T-helper 17 cell (primary cell): ENCODE results near the gene SLC35B2. TPM values are rescaled to one million over a fixed set of nuclear protein-coding genes. Genes with fewer than 3 reads are reported as not detected.
A peak's percentile ranks its signal among the peaks of the same experiment; 100 is the strongest.

Experiments used
- ATAC-seq: fragments of 150-1000 bp; cut with Tn5 transposase; 2 replicates; pipeline ENCODE4 v1.10.0; 2021; ENCODE audit warnings: mild to moderate bottlenecking, moderate library complexity
- DNase-seq, 3 donors: peaks; one replicate each; pipeline versions ENCODE4 v3.0.0 to v3.0.0-alpha.2; 2020 to 2021
- H3K9me3 ChIP-seq: one replicate; pipeline ENCODE4 v1.7.0; 2013; ENCODE audit warnings: low read length, mild to moderate bottlenecking; ENCODE audit not compliant: control insufficient read depth, poor library complexity, severe bottlenecking
- H3K27ac Mint-ChIP-seq: one replicate; pipeline ENCODE4 v1.8.0; 2022; ENCODE audit warnings: mild to moderate bottlenecking, moderate library complexity, mixed read lengths
- H3K27me3 Mint-ChIP-seq: one replicate; pipeline ENCODE4 v1.8.0; 2022; ENCODE audit warnings: mixed read lengths
- H3K36me3 Mint-ChIP-seq: one replicate; pipeline ENCODE4 v1.8.0; 2022; ENCODE audit warnings: low read depth, mixed read lengths
- H3K4me1 Mint-ChIP-seq: one replicate; pipeline ENCODE4 v1.8.0; 2022; ENCODE audit warnings: mild to moderate bottlenecking, mixed read lengths
- H3K4me3 Mint-ChIP-seq: one replicate; pipeline ENCODE4 v1.8.0; 2022; ENCODE audit warnings: mild to moderate bottlenecking, moderate library complexity, mixed read lengths
- total RNA-seq, 4 donors: library from RNA in 2 of 4; stranded (reverse) in 2 of 4; gene quantifications; one replicate each; pipeline ENCODE4 v1.2.3 and lab custom pipeline; 2022 to 2026

Gene SLC35B2
- total RNA-seq, 2 donors from 2014 or later: 14.7 to 15.2 TPM

DNA sequence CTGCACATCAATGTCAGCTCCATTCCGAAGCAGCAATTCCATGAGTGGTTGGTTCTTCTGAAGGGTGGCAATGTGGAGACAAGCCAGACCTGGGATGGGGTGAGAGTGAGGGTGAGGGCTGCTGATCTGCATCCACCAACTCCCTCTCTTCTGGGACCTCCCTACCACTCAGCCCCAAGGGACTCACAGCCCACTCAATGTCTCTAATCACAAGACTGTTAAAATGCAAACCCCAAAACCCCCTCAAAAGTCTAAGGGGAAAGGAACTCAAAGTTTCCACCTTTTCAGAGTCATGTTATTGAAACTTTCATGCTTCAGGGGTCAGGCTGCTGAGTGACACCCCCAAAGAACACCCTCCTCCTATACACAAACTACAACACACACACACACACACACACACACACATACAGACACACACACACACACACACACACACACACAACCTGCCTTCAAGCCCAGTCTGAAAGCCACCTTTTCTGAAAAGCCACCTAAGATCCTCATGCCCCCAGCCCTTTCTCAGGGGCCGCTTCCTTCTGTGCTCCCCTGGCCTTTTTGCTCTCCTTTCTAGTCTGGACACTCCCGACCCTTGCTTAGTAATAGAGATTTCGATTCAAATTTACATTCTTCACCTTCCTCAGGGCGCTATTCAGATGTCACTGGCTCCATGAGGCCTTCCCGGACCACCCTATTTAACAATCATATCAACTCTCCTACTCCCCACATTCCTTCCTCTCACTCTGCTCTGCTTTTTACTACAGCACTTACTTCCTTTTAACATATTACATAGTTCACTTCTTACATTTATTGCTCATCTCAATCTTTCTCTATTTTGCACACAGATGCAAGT lies 3.3 kb upstream of the SLC35B2 start:
- no peaks in the 10 kb centered on the region for H3K27me3 Mint-ChIP-seq
- H3K9me3 ChIP-seq: no peaks in the 10 kb centered on the region
- DNase-seq (no peak), ATAC-seq (no peak)
- H3K4me1 Mint-ChIP-seq: peaks cover 56% of the 10 kb centered on the region
- peaks cover 10% of the 10 kb centered on the region for H3K36me3 Mint-ChIP-seq
- H3K4me3 Mint-ChIP-seq: peak overlapping the region; percentile 71
- peak overlapping the region; percentile 98 for H3K27ac Mint-ChIP-seq

DNA sequence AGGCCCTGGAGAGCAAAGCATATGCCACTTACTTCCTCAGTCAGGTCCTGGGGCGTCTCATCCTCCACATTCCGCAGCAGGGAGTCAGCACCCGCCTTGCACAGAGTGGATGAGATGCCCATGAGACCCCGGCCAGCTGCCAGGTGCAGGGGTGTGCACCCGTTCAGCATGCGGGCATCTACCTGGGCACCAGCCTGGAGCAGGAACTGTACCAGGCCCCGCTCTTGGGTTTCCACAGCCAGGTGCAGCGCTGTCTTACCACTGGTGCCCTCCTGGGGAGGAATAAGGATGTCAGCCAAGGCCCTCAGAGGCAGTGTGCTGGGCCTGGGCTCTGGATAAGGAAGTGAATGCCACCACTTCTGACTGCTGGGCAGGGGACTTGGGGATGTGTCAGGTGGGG lies 2.7 kb upstream of the SLC35B2 start:
- no peaks in the 10 kb centered on the region for H3K27me3 Mint-ChIP-seq
- peak overlapping the region; percentile 98 for H3K27ac Mint-ChIP-seq
- peak overlapping the region; percentile 25 for H3K4me3 Mint-ChIP-seq
- no peak for ATAC-seq
- peaks cover 61% of the 10 kb centered on the region for H3K4me1 Mint-ChIP-seq
- no peak for DNase-seq
- no peaks in the 10 kb centered on the region for H3K9me3 ChIP-seq
- H3K36me3 Mint-ChIP-seq: peaks cover 10% of the 10 kb centered on the region

DNA sequence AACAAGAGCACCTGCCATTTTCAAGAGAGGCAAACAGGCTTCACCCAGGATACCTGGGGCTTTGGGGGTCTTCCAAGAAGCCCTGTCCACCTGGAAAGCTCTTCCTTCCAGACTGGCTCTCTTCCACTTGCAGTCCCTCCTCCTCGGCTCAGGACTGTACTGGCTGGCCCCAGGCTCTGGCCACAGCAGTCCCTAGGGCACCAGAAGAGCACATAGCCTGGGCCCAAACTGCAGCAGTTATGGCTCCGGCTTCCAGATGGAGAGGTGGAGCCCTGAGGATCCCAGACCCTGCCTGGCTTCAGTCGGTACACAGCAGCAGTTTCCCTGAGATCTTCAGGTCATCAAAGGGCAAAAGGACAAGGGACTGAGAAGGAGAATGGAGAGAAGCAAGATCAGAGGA lies 1.6 kb upstream of the SLC35B2 start:
- H3K4me3 Mint-ChIP-seq: peak overlapping the region; percentile 92
- H3K36me3 Mint-ChIP-seq: peaks cover 13% of the 10 kb centered on the region
- peak overlapping the region; percentile 98 for H3K27ac Mint-ChIP-seq
- no peaks in the 10 kb centered on the region for H3K9me3 ChIP-seq
- H3K27me3 Mint-ChIP-seq: no peaks in the 10 kb centered on the region
- ATAC-seq (no peak), DNase-seq (no peak)
- H3K4me1 Mint-ChIP-seq: peaks cover 62% of the 10 kb centered on the region

DNA sequence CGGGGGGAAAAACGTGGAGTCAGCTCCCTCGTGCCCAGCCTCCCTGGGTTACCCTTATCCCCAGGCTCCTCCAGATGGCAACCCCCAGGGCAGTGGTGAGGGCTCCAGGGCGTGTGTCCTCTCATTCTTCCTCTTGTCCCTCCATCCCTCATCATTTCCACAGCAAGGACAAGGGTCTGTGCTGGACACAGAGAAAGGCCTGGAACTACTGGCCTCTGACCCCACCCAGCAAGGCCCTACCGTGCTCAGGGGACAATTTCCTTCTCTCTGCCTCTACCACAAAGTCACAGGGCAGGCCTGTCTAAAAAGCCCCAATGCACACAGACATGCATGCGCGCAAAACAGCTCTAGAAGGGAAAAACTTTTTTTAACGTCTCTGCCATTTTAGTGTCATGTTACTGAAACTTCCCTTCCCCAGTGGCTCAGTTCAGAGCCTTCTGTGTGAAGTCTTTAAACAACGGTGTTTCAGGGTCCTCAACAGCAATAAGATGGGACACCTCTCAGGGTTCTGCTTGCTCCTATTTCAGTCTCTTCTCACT lies 1.1 kb upstream of the SLC35B2 start:
- Mint-ChIP-seq H3K4me3 (peak overlapping the region; percentile 92), H3K27me3 (no peaks in the 10 kb centered on the region), H3K36me3 (peaks cover 13% of the 10 kb centered on the region), H3K4me1 (peaks cover 59% of the 10 kb centered on the region), H3K27ac (peak overlapping the region; percentile 98)
- no peaks in the 10 kb centered on the region for H3K9me3 ChIP-seq
- ATAC-seq (no peak), DNase-seq (no peak)

DNA sequence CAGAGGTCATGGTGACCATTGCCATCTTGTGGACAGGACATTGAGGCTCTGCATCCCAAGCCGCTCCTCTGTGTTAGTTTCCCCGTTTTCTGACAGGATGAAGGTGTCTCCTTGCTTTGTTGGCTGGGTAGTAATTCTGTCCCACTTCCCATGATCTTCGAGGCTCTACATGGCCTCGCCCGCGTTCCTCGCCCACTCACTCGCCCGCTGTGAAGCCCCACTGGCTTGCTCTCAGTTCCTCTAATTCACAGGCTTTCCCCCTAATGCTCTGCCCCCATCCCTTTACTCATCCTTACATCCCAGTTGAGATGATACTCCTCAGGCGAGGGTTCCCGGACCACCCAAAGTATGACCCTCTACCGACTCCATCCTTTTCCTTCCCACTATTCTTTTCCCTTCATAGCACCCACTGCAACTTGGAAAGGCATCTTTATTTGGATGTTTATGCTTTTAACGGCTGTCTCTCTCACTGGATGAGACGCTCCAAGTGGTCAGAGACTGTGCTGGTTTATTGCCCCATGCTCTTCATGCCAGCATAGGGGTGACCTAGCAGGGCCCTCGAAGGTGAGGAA lies 511 bp upstream of the SLC35B2 start:
- H3K36me3 Mint-ChIP-seq: peaks cover 13% of the 10 kb centered on the region
- H3K27ac Mint-ChIP-seq: peak overlapping the region; percentile 98
- H3K4me3 Mint-ChIP-seq: peak overlapping the region; percentile 92
- H3K27me3 Mint-ChIP-seq: no peaks in the 10 kb centered on the region
- DNase-seq (no peak), ATAC-seq (peak; percentile 7)
- H3K4me1 Mint-ChIP-seq: peaks cover 58% of the 10 kb centered on the region
- H3K9me3 ChIP-seq: no peaks in the 10 kb centered on the region

DNA sequence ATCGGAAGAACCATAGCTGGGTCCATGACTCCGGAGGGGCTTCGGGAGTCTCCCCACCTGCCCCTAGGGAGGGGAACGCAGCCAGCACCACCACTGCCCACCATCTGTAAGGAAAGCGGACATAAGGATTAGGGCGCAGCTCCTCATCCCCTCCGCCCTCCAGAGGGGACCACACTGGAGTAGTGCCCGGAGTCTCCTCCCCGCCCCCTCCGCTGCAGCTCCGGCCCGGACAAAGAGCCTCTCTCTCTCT lies 628 bp downstream of the SLC35B2 start:
- Mint-ChIP-seq H3K36me3 (peaks cover 13% of the 10 kb centered on the region), H3K4me3 (peak overlapping the region; percentile 94), H3K4me1 (peaks cover 57% of the 10 kb centered on the region), H3K27me3 (no peaks in the 10 kb centered on the region), H3K27ac (peak overlapping the region; percentile 98)
- H3K9me3 ChIP-seq: no peaks in the 10 kb centered on the region
- no peak for ATAC-seq
- no peak for DNase-seq

DNA sequence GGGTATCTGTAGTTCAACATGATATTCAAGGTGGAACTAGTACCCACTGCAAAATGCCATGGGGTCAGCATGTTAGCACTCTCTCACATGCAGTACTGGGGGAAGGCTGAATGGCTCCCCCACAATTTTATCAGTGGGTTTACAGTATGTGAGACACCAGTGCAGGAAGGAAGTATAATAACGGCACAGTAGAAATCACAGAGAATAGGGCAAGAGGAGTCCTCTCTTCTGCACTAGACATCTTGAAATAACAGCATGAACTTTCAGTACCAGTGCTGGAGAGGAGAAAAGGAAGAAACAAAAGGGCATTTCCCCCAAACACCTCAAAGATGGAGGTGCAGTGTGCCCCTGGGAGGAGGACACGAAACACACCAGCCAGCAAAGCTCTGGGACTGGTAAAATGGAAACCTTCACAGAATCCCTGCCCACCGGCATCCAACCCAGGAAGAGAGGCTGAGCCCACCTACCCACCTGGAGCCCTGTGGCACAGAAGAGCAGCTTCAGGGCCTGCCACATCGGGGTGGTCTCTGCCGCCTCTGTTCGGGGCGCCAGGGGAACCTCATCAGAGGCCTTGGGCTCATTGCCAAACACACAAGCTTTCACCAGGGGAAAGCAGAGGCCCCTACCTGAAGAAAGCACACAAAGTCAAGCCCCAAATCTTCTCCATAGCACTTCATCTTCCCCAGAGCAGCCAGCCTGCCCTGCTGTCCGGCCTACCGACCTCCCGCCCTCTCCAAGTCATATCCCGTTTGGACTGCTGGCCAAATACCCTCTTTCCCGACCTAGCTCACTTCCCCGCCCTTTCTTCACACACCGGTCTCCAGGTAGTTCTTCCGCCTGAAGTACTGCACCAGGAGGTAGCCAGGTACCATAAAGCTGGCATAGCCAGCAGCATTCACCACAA lies 1.2 kb downstream of the SLC35B2 start:
- Mint-ChIP-seq H3K4me3 (peak overlapping the region; percentile 94), H3K36me3 (peaks cover 12% of the 10 kb centered on the region), H3K27ac (peak overlapping the region; percentile 98), H3K27me3 (no peaks in the 10 kb centered on the region), H3K4me1 (peaks cover 58% of the 10 kb centered on the region)
- ATAC-seq: peak; percentile 17
- no peaks in the 10 kb centered on the region for H3K9me3 ChIP-seq
- no peak for DNase-seq

DNA sequence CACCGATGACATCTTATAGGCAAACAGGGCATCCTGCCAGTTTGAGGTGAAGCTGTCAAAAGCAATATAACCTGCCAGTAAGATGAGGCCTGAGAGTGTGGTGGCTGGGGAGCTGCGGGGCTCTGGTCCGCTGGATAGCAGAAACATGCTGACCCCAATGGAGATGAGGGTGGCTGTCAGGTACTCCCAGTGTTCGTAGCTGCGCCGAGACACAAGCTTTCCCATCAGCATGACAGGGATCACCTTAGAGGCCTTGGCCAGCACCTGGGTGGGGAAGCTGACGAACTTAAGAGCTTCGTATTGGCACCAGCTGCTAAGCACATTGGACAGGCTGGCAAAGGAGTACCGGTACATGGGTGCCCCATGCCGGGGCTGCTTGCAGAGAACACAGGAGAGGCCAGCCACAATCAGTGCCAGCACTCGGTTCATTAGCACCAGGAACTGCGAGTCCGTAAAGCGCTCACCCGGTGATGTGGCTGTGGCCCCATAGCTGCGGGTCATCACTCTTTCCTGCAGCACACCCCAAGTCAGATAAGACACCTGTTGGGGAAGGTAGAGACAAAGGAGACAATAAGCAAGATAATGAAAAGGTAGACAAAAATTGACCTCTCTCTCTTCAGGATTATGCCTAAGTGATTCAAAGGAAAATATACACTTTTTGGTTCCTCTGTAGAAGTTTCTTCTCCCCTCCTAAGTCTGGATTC lies 2.1 kb downstream of the SLC35B2 start:
- DNase-seq: no peak
- peaks cover 59% of the 10 kb centered on the region for H3K4me1 Mint-ChIP-seq
- no peak for ATAC-seq
- H3K36me3 Mint-ChIP-seq: peaks cover 7% of the 10 kb centered on the region
- peak overlapping the region; percentile 94 for H3K4me3 Mint-ChIP-seq
- peak overlapping the region; percentile 98 for H3K27ac Mint-ChIP-seq
- H3K27me3 Mint-ChIP-seq: no peaks in the 10 kb centered on the region
- H3K9me3 ChIP-seq: no peaks in the 10 kb centered on the region

DNA sequence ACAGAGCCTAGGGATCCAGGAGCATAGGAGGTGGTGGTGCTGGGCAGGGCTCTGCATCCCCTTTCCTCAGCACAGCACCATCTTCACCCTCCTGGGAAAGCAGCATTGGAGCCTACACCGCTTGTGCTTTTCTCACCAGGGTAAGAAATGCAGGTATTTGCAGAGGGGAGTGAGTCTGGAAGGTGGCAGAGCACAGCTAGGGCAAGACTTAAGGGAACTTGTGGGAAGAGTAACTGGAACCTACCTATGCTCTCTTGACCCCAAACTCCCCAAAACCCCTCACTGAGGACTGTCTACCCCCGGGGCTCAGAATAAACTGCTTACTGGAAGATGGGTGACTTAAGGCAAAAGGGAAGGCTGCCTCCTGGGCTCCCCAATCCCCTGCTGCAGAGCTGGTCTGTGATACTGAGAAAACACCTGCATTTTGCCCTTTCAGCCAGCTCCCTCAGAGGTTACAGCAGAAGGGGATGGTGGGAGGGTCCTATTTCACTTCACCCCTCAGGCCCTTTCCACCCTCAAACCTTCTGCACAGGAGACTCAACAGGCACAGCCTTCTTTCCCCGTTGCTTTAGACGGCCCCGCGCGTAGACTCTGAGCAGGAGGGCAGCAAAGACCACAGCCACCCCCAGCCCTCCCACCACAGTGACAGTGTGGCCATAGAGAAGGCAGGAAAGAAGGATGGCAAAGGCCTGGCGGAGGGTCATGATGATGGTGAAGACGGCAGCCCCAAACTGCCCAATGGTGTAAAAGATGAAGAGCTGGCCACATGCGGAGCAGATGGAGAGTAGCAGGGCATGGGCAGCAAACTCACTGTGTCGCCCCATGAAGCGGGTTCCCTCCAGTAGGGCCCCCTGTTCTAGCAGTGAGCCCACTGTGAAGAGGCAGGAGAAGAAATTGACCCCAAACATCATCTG lies 2.9 kb downstream of the SLC35B2 start:
- no peaks in the 10 kb centered on the region for H3K27me3 Mint-ChIP-seq
- ATAC-seq: no peak
- H3K4me1 Mint-ChIP-seq: peaks cover 67% of the 10 kb centered on the region
- peak overlapping the region; percentile 98 for H3K27ac Mint-ChIP-seq
- peaks cover 12% of the 10 kb centered on the region for H3K36me3 Mint-ChIP-seq
- H3K9me3 ChIP-seq: no peaks in the 10 kb centered on the region
- peak overlapping the region; percentile 94 for H3K4me3 Mint-ChIP-seq
- no peak for DNase-seq

DNA sequence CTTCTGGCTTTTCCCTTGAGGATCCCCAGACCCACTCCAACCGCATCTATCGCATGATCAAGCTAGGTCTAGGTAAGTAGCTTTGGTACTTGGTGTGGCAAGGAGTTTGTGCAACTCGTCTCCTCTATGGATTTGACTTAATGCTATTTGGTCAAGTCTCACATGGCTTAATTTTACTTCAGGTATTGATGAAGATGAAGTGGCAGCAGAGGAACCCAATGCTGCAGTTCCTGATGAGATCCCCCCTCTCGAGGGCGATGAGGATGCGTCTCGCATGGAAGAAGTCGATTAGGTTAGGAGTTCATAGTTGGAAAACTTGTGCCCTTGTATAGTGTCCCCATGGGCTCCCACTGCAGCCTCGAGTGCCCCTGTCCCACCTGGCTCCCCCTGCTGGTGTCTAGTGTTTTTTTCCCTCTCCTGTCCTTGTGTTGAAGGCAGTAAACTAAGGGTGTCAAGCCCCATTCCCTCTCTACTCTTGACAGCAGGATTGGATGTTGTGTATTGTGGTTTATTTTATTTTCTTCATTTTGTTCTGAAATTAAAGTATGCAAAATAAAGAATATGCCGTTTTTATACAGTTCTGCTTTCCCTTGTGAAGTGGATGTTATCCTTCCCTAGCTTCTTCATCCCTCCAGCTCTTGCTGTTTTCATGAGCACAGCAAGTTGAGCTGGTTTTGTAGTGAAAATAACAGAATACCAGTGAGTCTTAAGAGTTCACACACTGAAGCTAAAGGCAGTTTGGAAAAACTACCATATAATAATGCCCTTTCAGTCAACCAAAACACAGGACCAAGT lies 3.8 kb downstream of the SLC35B2 start:
- H3K9me3 ChIP-seq: no peaks in the 10 kb centered on the region
- peak overlapping the region; percentile 25 for H3K4me3 Mint-ChIP-seq
- H3K27ac Mint-ChIP-seq: peak overlapping the region; percentile 98
- peak; percentile 22 for ATAC-seq
- no peaks in the 10 kb centered on the region for H3K27me3 Mint-ChIP-seq
- H3K4me1 Mint-ChIP-seq: peaks cover 73% of the 10 kb centered on the region
- peak in 2 of 3 donors; percentile 36 to 52 for DNase-seq
- H3K36me3 Mint-ChIP-seq: peaks cover 15% of the 10 kb centered on the region
